Astrocyte of the cerebellum (primary cell): Measurements from ENCODE around the gene PRR29.
"Not testable (repeated sequence)": the region's sequence is repeated elsewhere in the genome, so short reads cannot be mapped to it uniquely, and the experiment has no call there.

Experiments
- DNase-seq: peaks from one replicate; pipeline ENCODE4 v3.0.0-alpha.2; 2011; ENCODE audit warnings: low read depth
- H3K4me3 ChIP-seq: 2 replicates; pipeline ENCODE4 v1.5.1; 2011; ENCODE audit warnings: mild to moderate bottlenecking, low read depth, low read length, moderate library complexity
- in situ Hi-C: cut with HindIII; loops from 2 replicates; pipeline ENCODE4 v1.10.0; 2017; ENCODE audit warnings: low sequenced_read_pairs
- TF ChIP-seq, protein P1 (sequence below): IDR thresholded peaks from 2 replicates; pipeline ENCODE4 v1.5.1; 2012; ENCODE audit warnings: low read length, low read depth, moderate library complexity, mild to moderate bottlenecking; ENCODE audit errors: missing control alignments

PRR29 gene

DNA sequence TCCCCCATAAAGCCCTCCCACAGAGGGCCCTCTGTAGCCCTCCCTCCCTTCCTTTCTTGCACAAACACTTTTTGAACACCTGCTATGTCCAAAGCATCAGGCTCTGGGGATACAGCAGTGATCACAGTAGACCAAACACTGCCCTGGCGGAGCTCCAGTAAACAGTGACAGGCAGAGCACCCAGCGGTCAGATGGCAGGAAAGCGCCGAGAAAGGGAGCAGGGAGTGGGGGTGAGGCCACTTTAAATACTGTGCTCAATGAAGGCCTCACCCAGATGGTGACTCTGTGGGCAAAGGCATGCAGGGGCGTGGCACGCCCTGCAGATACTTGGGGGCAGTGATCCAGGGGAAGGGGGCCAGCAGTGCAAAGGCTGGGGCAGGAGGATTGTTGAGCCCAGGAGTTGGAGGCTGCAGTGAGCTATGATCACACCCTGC is 7.6 kb downstream of the PRR29 start:
- no peak overlapping the region for H3K4me3 ChIP-seq
- DNase-seq = no peak
- in situ Hi-C loops = no loop called here
- TF ChIP-seq, protein P1, sequence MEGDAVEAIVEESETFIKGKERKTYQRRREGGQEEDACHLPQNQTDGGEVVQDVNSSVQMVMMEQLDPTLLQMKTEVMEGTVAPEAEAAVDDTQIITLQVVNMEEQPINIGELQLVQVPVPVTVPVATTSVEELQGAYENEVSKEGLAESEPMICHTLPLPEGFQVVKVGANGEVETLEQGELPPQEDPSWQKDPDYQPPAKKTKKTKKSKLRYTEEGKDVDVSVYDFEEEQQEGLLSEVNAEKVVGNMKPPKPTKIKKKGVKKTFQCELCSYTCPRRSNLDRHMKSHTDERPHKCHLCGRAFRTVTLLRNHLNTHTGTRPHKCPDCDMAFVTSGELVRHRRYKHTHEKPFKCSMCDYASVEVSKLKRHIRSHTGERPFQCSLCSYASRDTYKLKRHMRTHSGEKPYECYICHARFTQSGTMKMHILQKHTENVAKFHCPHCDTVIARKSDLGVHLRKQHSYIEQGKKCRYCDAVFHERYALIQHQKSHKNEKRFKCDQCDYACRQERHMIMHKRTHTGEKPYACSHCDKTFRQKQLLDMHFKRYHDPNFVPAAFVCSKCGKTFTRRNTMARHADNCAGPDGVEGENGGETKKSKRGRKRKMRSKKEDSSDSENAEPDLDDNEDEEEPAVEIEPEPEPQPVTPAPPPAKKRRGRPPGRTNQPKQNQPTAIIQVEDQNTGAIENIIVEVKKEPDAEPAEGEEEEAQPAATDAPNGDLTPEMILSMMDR = no peak

DNA sequence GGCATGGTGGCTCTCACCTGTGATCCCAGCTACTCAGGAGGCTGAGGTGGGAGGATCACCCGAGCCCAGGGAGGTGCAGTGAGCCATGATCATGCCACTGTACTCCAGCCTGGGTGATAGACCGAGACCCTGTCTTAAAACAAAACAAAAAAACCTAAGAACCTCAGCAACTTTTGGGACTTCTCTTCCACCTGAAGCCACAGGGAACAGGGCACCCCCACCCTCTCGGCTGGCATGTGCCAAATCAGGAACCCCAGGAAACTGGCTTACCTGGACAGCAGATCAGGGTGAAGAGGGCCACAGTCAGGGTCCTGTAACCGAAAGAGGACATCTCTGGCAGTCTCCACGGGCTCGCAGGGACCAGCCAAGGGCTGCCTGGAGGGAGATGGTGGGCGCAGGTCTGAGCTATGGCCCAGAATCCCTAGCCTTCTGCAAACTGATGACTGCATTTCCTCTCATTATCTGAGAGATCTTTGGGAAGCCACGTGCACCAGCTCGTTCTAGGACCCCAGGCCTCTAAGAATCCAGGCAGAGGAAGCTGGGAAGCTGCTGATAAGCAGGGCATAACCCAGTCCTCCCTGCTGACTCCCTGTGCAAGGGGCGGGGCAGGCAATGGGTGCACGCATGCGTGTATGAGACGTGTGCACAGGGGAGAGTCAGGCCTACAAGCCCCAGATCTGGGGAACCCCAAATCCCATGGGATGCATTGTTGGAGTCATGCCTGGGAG is 8.4 kb downstream of the PRR29 start:
- in situ Hi-C loops = no loop called here
- no peak overlapping the region for H3K4me3 ChIP-seq
- no peak for DNase-seq
- TF ChIP-seq, protein P1 = no peak

DNA sequence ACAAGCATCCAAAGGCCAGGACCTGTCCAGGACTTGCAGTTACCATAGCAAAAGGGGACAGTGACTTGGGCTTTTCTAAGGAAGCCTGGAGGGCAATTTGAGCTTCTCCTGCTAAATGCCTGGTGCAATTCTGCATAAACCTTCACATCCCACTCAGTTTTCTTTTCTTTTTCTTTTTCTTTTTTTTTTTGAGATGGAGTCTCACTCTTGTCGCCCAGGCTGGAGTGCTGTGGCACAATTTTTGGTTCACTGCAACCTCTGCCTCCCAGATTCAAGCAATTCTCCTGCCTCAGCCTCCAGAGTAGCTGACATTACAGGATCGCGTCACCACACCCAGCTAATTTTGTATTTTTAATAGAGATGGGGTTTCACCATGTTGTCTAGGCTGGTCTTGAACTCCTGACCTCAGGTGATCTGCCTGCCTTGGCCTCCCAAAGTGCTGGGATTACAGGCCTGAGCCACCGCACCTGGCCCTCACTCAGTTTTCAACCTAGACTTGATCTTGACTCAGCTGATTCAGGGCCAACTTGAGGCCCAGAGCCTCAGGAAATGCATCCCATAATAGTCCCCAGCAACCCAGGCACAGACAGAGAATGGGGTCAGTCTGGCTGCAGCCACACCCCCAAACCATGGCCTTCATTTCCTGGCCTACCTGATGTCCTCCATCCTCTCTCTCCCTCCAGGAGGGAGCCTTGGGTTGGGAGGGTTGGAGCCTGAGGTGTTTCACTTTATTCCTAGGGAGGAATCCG is 9.1 kb downstream of the PRR29 start:
- DNase-seq, H3K4me3 ChIP-seq, in situ Hi-C loops: not testable (repeated sequence)

DNA sequence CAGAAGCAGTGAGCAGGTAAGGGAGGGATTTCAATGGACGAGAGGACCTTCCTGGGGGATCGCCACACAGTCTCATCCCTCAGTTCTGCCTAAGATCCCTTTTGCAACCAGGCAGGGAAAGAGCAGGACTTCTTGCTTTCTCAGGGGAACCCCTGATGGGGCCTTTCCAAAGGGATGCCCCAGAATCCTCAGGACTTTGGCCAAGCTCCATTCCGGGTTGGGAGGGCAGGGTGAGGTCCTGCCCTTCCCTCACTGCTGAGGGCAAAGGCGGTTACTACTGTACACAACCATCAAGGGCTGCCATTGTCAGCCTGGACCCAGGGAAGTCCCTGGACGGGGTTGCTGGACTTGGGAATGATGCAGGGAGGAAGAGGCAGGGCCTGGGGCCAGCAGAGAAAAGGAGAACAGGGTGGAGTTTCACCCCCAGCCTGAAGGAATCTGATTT is 9.7 kb downstream of the PRR29 start:
- no peak for DNase-seq
- in situ Hi-C loops = no loop called here
- no peak overlapping the region for H3K4me3 ChIP-seq
- TF ChIP-seq, protein P1 = no peak

DNA sequence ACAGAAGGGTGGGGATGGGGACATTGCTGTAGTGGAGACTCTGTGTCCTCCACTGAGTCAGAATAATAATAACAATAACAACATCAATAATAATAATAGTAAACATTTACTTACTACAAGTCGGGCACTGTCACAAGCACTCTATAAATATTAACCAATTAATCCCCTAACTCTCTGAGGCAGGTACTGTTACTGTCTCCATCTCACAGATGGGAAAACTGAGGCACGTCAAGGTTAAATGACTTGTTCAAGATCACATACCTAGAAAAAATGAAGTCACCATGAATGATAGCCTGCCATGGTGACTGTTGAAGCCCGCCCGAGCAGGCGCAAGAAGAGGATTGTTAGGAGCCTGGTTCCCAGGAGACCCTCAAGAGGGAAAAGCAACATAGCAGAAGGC is 10.2 kb downstream of the PRR29 start:
- in situ Hi-C loops = no loop called here
- no peak for DNase-seq
- no peak overlapping the region for H3K4me3 ChIP-seq
- TF ChIP-seq, protein P1 = no peak

DNA sequence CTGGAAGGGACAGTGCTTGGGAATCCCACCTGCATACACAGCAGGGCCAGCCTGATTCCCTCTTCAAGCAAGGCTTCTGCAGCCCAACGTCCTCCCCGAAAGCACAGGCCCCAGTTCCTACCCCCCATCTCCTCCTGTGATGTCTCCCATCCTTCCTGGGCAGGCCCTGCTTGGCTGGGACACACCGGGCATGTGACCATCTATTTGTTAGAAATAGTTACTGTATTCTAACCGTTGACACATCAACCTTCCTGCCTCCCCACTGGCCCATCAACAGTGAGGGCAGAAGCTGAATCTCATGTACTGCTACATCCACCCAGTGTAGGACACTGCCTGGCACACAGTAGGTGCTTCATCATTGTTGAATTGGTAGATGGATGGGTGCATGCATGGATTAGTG is 10.7 kb downstream of the PRR29 start:
- in situ Hi-C loops = no loop called here
- no peak for DNase-seq
- TF ChIP-seq, protein P1 = no peak
- H3K4me3 ChIP-seq = no peak overlapping the region

DNA sequence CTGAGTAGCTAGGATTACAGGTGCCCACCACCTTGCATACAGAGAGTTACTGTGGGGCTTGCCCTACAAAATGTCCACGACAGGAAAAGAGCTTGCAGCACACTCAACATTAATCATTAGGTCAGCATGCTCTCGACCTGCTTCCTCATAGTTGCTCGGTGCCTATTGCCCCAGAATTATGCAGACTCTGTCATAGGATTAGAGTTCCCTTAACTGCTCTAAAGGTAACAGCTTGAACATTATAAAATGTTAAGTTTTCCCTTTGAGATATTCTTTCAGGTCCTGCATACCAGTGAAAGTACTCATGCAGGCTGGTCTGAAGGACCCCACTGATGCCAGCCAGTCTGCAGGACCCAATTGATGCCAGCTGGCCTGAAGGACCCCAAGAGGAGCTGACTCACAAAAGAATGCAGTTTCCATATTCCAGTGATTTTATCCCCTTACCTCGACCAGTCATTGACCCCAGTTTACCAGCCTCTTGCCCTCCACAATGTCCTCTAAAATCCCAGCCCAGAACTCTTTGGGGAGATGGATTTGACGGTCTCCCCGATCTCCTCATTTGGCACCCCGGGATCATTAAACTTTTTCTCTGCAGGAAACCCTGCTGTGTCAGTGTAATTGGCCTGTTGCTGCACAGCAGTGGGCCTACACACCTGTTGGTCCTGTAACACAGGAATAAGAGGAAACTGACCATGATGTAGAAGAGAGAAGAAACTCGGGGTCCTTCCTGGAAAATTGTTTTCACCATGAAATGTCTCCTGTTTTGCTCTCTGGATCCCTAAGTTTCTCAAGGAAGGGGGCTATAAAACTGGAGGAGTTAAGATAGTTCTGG is 11.6 kb downstream of the PRR29 start:
- TF ChIP-seq, protein P1 = no peak
- no peak for DNase-seq
- in situ Hi-C loops = no loop called here
- no peak overlapping the region for H3K4me3 ChIP-seq
